WTC11 (cell line): ENCODE data around the gene TMEM140.

Source experiments
- SMAD3 ChIP-seq: sonication (generic); formaldehyde crosslinking; IDR thresholded peaks from 2 replicates; pipeline ENCODE4 v1.8.0; 2022; ENCODE audit warnings: missing genetic modification reagents, mild to moderate bottlenecking, borderline replicate concordance
- TP53 ChIP-seq: sonication (generic); formaldehyde crosslinking; IDR thresholded peaks from 2 replicates; pipeline ENCODE4 v1.8.1; 2023; ENCODE audit warnings: mild to moderate bottlenecking, missing genetic modification reagents
- ZNF263 ChIP-seq: sonication (generic); formaldehyde crosslinking; IDR thresholded peaks from 2 replicates; pipeline ENCODE4 v1.8.1; 2022; ENCODE audit warnings: low read depth, mild to moderate bottlenecking, moderate library complexity, missing genetic modification reagents
- TF ChIP-seq, protein P1 (sequence below): fragments of 200-600 bp; IDR thresholded peaks from 2 replicates; pipeline ENCODE4 v1.8.0; 2022; ENCODE audit warnings: antibody characterized with exemption
- TF ChIP-seq, protein P2 (sequence below): sonication (generic); formaldehyde crosslinking; IDR thresholded peaks from 2 replicates; pipeline ENCODE4 v1.8.0; 2023; ENCODE audit warnings: mild to moderate bottlenecking, missing genetic modification reagents
- TF ChIP-seq, protein P3 (sequence below): sonication (generic); formaldehyde crosslinking; IDR thresholded peaks from 2 replicates; pipeline ENCODE4 v1.8.1; 2022; ENCODE audit warnings: low read depth, mild to moderate bottlenecking, moderate library complexity, missing genetic modification reagents, borderline replicate concordance

DNA sequence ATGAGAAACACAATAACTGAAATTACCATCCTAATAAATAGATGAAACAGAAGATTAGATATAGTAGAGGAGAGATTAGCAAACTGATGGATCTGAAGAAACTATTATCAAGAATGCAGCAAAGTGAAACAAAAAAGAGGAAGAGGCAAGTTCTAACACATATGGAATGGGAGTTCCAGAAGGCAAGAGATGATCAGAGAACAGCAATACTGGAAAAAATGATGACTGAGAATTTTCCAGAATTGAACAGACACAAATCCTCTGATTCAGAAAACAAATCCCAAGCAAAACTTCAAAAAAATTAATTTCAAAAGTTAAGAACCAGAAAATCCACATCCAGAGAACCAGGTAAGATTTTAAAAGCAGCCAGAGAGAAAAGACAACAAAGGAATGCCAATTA is 42.8 kb downstream of the TMEM140 start:
- TF ChIP-seq, protein P1, sequence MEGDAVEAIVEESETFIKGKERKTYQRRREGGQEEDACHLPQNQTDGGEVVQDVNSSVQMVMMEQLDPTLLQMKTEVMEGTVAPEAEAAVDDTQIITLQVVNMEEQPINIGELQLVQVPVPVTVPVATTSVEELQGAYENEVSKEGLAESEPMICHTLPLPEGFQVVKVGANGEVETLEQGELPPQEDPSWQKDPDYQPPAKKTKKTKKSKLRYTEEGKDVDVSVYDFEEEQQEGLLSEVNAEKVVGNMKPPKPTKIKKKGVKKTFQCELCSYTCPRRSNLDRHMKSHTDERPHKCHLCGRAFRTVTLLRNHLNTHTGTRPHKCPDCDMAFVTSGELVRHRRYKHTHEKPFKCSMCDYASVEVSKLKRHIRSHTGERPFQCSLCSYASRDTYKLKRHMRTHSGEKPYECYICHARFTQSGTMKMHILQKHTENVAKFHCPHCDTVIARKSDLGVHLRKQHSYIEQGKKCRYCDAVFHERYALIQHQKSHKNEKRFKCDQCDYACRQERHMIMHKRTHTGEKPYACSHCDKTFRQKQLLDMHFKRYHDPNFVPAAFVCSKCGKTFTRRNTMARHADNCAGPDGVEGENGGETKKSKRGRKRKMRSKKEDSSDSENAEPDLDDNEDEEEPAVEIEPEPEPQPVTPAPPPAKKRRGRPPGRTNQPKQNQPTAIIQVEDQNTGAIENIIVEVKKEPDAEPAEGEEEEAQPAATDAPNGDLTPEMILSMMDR = no peak
- TF ChIP-seq TP53 (CRISPR knock-in tag) (no peak), SMAD3 (CRISPR knock-in tag) (no peak), ZNF263 (CRISPR knock-in tag) (no peak)
- TF ChIP-seq, protein P2, sequence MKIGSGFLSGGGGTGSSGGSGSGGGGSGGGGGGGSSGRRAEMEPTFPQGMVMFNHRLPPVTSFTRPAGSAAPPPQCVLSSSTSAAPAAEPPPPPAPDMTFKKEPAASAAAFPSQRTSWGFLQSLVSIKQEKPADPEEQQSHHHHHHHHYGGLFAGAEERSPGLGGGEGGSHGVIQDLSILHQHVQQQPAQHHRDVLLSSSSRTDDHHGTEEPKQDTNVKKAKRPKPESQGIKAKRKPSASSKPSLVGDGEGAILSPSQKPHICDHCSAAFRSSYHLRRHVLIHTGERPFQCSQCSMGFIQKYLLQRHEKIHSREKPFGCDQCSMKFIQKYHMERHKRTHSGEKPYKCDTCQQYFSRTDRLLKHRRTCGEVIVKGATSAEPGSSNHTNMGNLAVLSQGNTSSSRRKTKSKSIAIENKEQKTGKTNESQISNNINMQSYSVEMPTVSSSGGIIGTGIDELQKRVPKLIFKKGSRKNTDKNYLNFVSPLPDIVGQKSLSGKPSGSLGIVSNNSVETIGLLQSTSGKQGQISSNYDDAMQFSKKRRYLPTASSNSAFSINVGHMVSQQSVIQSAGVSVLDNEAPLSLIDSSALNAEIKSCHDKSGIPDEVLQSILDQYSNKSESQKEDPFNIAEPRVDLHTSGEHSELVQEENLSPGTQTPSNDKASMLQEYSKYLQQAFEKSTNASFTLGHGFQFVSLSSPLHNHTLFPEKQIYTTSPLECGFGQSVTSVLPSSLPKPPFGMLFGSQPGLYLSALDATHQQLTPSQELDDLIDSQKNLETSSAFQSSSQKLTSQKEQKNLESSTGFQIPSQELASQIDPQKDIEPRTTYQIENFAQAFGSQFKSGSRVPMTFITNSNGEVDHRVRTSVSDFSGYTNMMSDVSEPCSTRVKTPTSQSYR (CRISPR knock-in tag) = no peak
- TF ChIP-seq, protein P3, sequence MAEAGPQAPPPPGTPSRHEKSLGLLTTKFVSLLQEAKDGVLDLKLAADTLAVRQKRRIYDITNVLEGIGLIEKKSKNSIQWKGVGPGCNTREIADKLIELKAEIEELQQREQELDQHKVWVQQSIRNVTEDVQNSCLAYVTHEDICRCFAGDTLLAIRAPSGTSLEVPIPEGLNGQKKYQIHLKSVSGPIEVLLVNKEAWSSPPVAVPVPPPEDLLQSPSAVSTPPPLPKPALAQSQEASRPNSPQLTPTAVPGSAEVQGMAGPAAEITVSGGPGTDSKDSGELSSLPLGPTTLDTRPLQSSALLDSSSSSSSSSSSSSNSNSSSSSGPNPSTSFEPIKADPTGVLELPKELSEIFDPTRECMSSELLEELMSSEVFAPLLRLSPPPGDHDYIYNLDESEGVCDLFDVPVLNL (CRISPR knock-in tag) = no peak
